H1 (cell line): ENCODE measurements around the gene AP2B1. TPM values are rescaled to one million over a fixed set of nuclear protein-coding genes. Genes with fewer than 3 reads are reported as not detected.

ENCODE experiments used
- ASH2L ChIP-seq: fragments of 200-600, 300-600 bp; sonication (generic); IDR thresholded peaks from one replicate; pipeline ENCODE4 v1.7.1; 2017; ENCODE audit warnings: low read length
- BACH1 ChIP-seq: IDR thresholded peaks from 2 replicates; pipeline ENCODE4 v1.6.1; 2012; ENCODE audit warnings: low read length, improper control_type of control experiment
- CBX8 ChIP-seq: fragments of 300-800, 300-1000 bp; sonication (generic); IDR thresholded peaks from 2 replicates; pipeline ENCODE4 v1.7.1; 2016; ENCODE audit warnings: low read depth, low read length, borderline replicate concordance
- CHD2 ChIP-seq: IDR thresholded peaks from 2 replicates; pipeline ENCODE4 v1.6.1; 2012; ENCODE audit warnings: low read length, improper control_type of control experiment
- CREB1 ChIP-seq: IDR thresholded peaks from 2 replicates; pipeline ENCODE4 v1.6.1; 2012; ENCODE audit warnings: inconsistent platforms
- CTCF ChIP-seq, 3 experiments: IDR thresholded peaks; 1 replicate in 2 of 3; 2 replicates in 1 of 3; pipeline versions ENCODE4 v1.5.1 to v1.6.1; 2011; ENCODE audit warnings: low read length in 3 of 3, mild to moderate bottlenecking in 3 of 3, inconsistent platforms in 2 of 3, low read depth in 1 of 3, moderate library complexity in 1 of 3; ENCODE audit not compliant: insufficient read depth in 1 of 3; ENCODE audit errors: control extremely low read depth in 1 of 3
- FOSL1 ChIP-seq: IDR thresholded peaks from 2 replicates; pipeline ENCODE4 v1.6.1; 2011; ENCODE audit warnings: mild to moderate bottlenecking, low read depth, low read length, moderate library complexity; ENCODE audit not compliant: insufficient read depth
- GABPA ChIP-seq: IDR thresholded peaks from 2 replicates; pipeline ENCODE4 v1.6.1; 2011; ENCODE audit warnings: mild to moderate bottlenecking, low read length, moderate library complexity, borderline replicate concordance; ENCODE audit not compliant: insufficient read depth
- HDAC2 ChIP-seq, 2 experiments: fragments of 300-600 bp in 1 of 2; sonication (generic) in 1 of 2; IDR thresholded peaks; 2 replicates each; pipeline ENCODE4 v1.6.1; 2011 to 2012; ENCODE audit warnings: low read depth in 2 of 2, low read length in 2 of 2, mild to moderate bottlenecking in 2 of 2, moderate library complexity in 2 of 2, borderline replicate concordance in 1 of 2, inconsistent platforms in 1 of 2
- HDAC6 ChIP-seq: IDR thresholded peaks from one replicate; pipeline ENCODE4 v1.7.1; 2012; ENCODE audit warnings: low read depth, mild to moderate bottlenecking, inconsistent platforms, low read length, moderate library complexity
- KDM1A ChIP-seq: fragments of 200-600, 300-600 bp; sonication (generic); IDR thresholded peaks from 2 replicates; pipeline ENCODE4 v1.7.1; 2016; ENCODE audit warnings: mild to moderate bottlenecking, low read length, borderline replicate concordance
- POLR2A ChIP-seq, 2 experiments: IDR thresholded peaks; 1 replicate in 1 of 2; 2 replicates in 1 of 2; pipeline ENCODE4 v1.6.1; 2011; ENCODE audit warnings: low read depth in 2 of 2, low read length in 2 of 2, mild to moderate bottlenecking in 2 of 2; ENCODE audit errors: control extremely low read depth in 1 of 2
- POLR2AphosphoS5 ChIP-seq: IDR thresholded peaks from 2 replicates; pipeline ENCODE4 v1.6.1; 2011; ENCODE audit warnings: low read depth, low read length
- RAD21 ChIP-seq, 2 experiments: IDR thresholded peaks in 1 of 2; conservative IDR thresholded peaks in 1 of 2; 2 replicates each; pipeline ENCODE4 v1.6.1; 2011; ENCODE audit warnings: low read depth in 2 of 2, low read length in 2 of 2, improper control_type of control experiment in 1 of 2, inconsistent platforms in 1 of 2, mild to moderate bottlenecking in 1 of 2, moderate library complexity in 1 of 2
- RNF2 ChIP-seq: fragments of 200-900, 300-1000 bp; sonication (generic); IDR thresholded peaks from 2 replicates; pipeline ENCODE4 v1.7.1; 2016; ENCODE audit warnings: borderline replicate concordance, low read depth, mild to moderate bottlenecking, antibody characterized with exemption, low read length; ENCODE audit not compliant: poor library complexity, severe bottlenecking; ENCODE audit errors: missing control alignments
- SIRT6 ChIP-seq: IDR thresholded peaks from one replicate; pipeline ENCODE4 v1.7.1; 2012; ENCODE audit warnings: low read length, inconsistent platforms
- SIX5 ChIP-seq: IDR thresholded peaks from 2 replicates; pipeline ENCODE4 v1.6.1; 2011; ENCODE audit warnings: mild to moderate bottlenecking, low read depth, low read length
- SP4 ChIP-seq: IDR thresholded peaks from 2 replicates; pipeline ENCODE4 v1.6.1; 2012; ENCODE audit warnings: low read length, inconsistent platforms
- SRF ChIP-seq: IDR thresholded peaks from 2 replicates; pipeline ENCODE4 v1.6.1; 2011; ENCODE audit warnings: mild to moderate bottlenecking, low read depth, low read length, moderate library complexity
- TCF12 ChIP-seq: IDR thresholded peaks from 2 replicates; pipeline ENCODE4 v1.6.1; 2011; ENCODE audit warnings: low read depth, mild to moderate bottlenecking, low read length
- YY1 ChIP-seq: IDR thresholded peaks from 2 replicates; pipeline ENCODE4 v1.6.1; 2011; ENCODE audit warnings: low read depth, mild to moderate bottlenecking, low read length
- ZNF274 ChIP-seq: IDR thresholded peaks from 2 replicates; pipeline ENCODE4 v1.7.0; 2012; ENCODE audit warnings: low read length, borderline replicate concordance; ENCODE audit errors: extremely low read depth
- polyA plus RNA-seq, 7 experiments: library from polyadenylated mRNA; depleted of rRNA in 3 of 7; stranded (reverse) in 5 of 7; unstranded in 2 of 7; fragments of >200 nt in 5 of 7; fragments of 200-250 nt in 2 of 7; gene quantifications; 1 replicate in 5 of 7; 2 replicates in 1 of 7; 4 replicates in 1 of 7; pipeline versions ENCODE4 v1.2.1 to v1.2.3, GENCODE V29; 2011 to 2013; ENCODE audit warnings: missing spikeins in 2 of 7, mixed read lengths in 2 of 7
- total RNA-seq: library from RNA; stranded (reverse); fragmentation: NEBNext Ultra II Directional; extraction: Animal tissue kit (Norgen Biotek cat#: 25700); gene quantifications from 2 replicates; pipeline ENCODE4 v1.2.1, GENCODE V29; 2021

The AP2B1 gene
- total and polyA plus RNA-seq, 2 of the 8 experiments (the other 6 are each of a cell fraction or from before 2014, with no cell fraction given): 95.5 to 199 TPM

GRCh38 chr17:35578197-35578928 is 8.8 kb upstream of the AP2B1 start, which contains the start of gene PEX12 (continued):
- TF ChIP-seq CTCF (IDR thresholded peaks at IDR 0.05; ENCODE audit: control extremely low read depth in 1 of 3, insufficient read depth in 1 of 3, low read depth in 1 of 3, low read length in 3 of 3): no peak
- TF ChIP-seq CBX8: no peak
- no peak for TF ChIP-seq SP4
- TF ChIP-seq SIX5: no peak
- no peak for TF ChIP-seq SRF
- peak; percentile 56; the same call in 1 of the 2 replicates for TF ChIP-seq POLR2AphosphoS5
- TF ChIP-seq CREB1: peak; percentile 84
- TF ChIP-seq RAD21 (IDR thresholded peaks at IDR 0.05 in 1 of 2, conservative IDR thresholded peaks at IDR 0.05 in 1 of 2; ENCODE audit: low read depth in 2 of 2, low read length in 2 of 2): no peak; a peak in 1 of 4 replicates
- 0 out of 4 replicates have a peak, but pooled peaks have one; percentile 15 to 56 for TF ChIP-seq HDAC2 (IDR thresholded peaks at IDR 0.05; ENCODE audit: borderline replicate concordance in 1 of 2, low read depth in 2 of 2, low read length in 2 of 2)
- TF ChIP-seq POLR2A (IDR thresholded peaks at IDR 0.05; ENCODE audit: control extremely low read depth in 1 of 2, low read depth in 2 of 2, low read length in 2 of 2): peak; percentile 83 to 88
- no peak for TF ChIP-seq YY1
- peak; percentile 31 for TF ChIP-seq SIRT6
- TF ChIP-seq HDAC6: no peak
- TF ChIP-seq FOSL1: no peak
- no peak for TF ChIP-seq RNF2
- no peak for TF ChIP-seq CHD2
- no peak for TF ChIP-seq KDM1A
- TF ChIP-seq ASH2L: peak; percentile 78
- TF ChIP-seq GABPA: peak; percentile 80; the same call in 1 of the 2 replicates
- TF ChIP-seq BACH1: peak; percentile 39; the same call in 1 of the 2 replicates
- no peak for TF ChIP-seq TCF12
- TF ChIP-seq ZNF274: no peak
